ENCODE data around the gene RBBP8NL.

- TF ChIP-seq, protein P1, sequence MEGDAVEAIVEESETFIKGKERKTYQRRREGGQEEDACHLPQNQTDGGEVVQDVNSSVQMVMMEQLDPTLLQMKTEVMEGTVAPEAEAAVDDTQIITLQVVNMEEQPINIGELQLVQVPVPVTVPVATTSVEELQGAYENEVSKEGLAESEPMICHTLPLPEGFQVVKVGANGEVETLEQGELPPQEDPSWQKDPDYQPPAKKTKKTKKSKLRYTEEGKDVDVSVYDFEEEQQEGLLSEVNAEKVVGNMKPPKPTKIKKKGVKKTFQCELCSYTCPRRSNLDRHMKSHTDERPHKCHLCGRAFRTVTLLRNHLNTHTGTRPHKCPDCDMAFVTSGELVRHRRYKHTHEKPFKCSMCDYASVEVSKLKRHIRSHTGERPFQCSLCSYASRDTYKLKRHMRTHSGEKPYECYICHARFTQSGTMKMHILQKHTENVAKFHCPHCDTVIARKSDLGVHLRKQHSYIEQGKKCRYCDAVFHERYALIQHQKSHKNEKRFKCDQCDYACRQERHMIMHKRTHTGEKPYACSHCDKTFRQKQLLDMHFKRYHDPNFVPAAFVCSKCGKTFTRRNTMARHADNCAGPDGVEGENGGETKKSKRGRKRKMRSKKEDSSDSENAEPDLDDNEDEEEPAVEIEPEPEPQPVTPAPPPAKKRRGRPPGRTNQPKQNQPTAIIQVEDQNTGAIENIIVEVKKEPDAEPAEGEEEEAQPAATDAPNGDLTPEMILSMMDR (IDR thresholded peaks at IDR 0.05): no peak
- no peak for TF ChIP-seq POLR2AphosphoS5 (IDR thresholded peaks at IDR 0.05; ENCODE audit: low read depth, low read length)
- no peak for TF ChIP-seq TCF7L2 (IDR thresholded peaks at IDR 0.05; ENCODE audit: low read depth, low read length)
- TF ChIP-seq REST (IDR thresholded peaks at IDR 0.05; ENCODE audit: insufficient read depth in 1 of 2, low read depth in 2 of 2, low read length in 1 of 2): no peak
Measured at GRCh38 chr20:62360854-62361798, 66.2 kb downstream of the RBBP8NL start.
